Keratinocyte (primary cell): ENCODE results near the gene TUT4.

Source experiments
- EZH2 ChIP-seq: IDR thresholded peaks from one replicate; pipeline ENCODE4 v1.6.1; 2012; ENCODE audit warnings: inconsistent platforms, mild to moderate bottlenecking, low read length, moderate library complexity
- TF ChIP-seq, protein P1 (sequence below), 3 experiments: IDR thresholded peaks in 1 of 3; conservative IDR thresholded peaks in 1 of 3; optimal IDR thresholded peaks in 1 of 3; 2 replicates in 2 of 3; 3 replicates in 1 of 3; pipeline versions ENCODE3 to v1.5.1; 2011; ENCODE audit warnings: low read length in 3 of 3, mild to moderate bottlenecking in 3 of 3, moderate library complexity in 2 of 3, control low read depth in 1 of 3, inconsistent platforms in 1 of 3; ENCODE audit not compliant: insufficient read depth in 2 of 3; ENCODE audit errors: extremely low read depth in 1 of 3

- no peak for TF ChIP-seq EZH2
- TF ChIP-seq, protein P1, sequence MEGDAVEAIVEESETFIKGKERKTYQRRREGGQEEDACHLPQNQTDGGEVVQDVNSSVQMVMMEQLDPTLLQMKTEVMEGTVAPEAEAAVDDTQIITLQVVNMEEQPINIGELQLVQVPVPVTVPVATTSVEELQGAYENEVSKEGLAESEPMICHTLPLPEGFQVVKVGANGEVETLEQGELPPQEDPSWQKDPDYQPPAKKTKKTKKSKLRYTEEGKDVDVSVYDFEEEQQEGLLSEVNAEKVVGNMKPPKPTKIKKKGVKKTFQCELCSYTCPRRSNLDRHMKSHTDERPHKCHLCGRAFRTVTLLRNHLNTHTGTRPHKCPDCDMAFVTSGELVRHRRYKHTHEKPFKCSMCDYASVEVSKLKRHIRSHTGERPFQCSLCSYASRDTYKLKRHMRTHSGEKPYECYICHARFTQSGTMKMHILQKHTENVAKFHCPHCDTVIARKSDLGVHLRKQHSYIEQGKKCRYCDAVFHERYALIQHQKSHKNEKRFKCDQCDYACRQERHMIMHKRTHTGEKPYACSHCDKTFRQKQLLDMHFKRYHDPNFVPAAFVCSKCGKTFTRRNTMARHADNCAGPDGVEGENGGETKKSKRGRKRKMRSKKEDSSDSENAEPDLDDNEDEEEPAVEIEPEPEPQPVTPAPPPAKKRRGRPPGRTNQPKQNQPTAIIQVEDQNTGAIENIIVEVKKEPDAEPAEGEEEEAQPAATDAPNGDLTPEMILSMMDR (optimal IDR thresholded peaks at IDR 0.05 in 1 of 3, IDR thresholded peaks at IDR 0.05 in 1 of 3, conservative IDR thresholded peaks at IDR 0.05 in 1 of 3; ENCODE audit: extremely low read depth in 1 of 3, insufficient read depth in 2 of 3, low read length in 3 of 3) = no peak
These were observed 35.1 kb upstream of the TUT4 start for GRCh38 chr1:52588027-52588426.
